ENCODE measurements around the gene SLC18A3.

GRCh38 chr10:49613882-49614241, 3.8 kb downstream of the SLC18A3 start, which contains the start of gene CHAT:
- no peak for TF ChIP-seq CTCF (IDR thresholded peaks at IDR 0.05)
- TF ChIP-seq POLR2A (IDR thresholded peaks at IDR 0.05) = no peak

Measured in testis (tissue), 2 donors.